ENCODE measurements around the gene RPH3AL. TPM values are rescaled to one million over a fixed set of nuclear protein-coding genes. Genes with fewer than 3 reads are reported as not detected.

RPH3AL gene
- total RNA-seq, 1 donor: 1.5 TPM

DNA sequence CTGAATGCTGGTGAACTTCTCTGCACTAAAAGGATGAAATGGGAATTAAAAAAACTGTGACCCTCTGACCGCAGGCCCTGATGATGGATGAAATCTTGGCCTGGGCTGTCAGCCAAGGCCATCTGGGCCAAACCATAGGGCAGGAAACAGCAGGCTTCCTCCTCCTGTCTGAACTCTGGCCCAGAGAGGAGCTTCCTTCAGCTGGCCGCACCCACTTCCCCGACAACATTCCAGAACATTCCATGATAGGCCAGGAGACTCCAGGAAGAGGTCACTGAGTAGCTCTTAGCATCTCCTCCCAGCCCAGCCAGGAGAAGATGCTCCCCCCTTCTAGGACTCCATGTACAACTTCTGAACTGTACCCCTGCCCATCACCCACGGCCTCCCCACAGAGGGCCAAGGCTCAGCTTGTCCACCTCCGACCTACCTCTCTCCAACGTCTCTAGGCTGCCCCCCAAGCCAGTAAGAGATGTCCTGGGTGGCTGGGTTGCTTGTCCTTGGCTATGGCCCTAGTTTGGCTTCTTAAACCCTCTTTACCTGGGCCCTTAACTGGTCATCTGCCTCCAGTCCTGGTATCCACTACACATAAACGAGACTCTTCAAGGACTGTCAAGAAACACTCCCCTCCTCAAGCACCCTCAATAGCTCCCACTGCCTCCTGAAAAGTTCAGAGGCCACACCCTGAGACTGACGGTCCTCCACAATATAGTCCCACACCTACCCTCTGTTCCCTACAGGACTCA, 1.7 kb downstream of the RPH3AL start:
- H3K4me1 ChIP-seq (ENCODE audit: insufficient read depth, low read length): peaks cover 18% of the 10 kb centered on the region
- no peaks in the 10 kb centered on the region for H3K27me3 ChIP-seq (ENCODE audit: insufficient read depth, low read length)
- H3K9me3 ChIP-seq (ENCODE audit: low read depth, low read length): no peaks in the 10 kb centered on the region
- no peak overlapping the region for H3K4me3 ChIP-seq (ENCODE audit: low read length)

DNA sequence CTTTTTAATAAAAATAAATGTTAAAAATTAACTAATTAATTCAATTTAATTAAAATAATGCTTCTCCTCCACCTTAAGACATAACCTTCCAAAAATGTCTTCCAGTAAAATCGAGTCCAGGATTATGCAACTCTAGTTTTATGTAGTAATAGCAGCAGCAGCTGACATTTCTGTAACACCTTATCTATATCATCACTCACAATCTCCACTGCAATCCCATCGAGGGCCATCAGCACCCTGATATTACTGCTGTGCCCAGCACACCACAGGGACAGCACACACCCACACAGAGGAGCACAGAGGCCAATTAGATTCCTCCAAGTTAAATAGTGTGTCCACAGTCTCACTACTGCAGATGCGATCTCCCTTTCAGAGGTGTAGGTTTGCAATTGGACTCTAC, 2.9 kb downstream of the RPH3AL start:
- Histone ChIP-seq H3K4me3 (ENCODE audit: low read length) (no peak overlapping the region), H3K9me3 (ENCODE audit: low read depth, low read length) (no peaks in the 10 kb centered on the region), H3K4me1 (ENCODE audit: insufficient read depth, low read length) (peaks cover 18% of the 10 kb centered on the region), H3K27me3 (ENCODE audit: insufficient read depth, low read length) (no peaks in the 10 kb centered on the region)

DNA sequence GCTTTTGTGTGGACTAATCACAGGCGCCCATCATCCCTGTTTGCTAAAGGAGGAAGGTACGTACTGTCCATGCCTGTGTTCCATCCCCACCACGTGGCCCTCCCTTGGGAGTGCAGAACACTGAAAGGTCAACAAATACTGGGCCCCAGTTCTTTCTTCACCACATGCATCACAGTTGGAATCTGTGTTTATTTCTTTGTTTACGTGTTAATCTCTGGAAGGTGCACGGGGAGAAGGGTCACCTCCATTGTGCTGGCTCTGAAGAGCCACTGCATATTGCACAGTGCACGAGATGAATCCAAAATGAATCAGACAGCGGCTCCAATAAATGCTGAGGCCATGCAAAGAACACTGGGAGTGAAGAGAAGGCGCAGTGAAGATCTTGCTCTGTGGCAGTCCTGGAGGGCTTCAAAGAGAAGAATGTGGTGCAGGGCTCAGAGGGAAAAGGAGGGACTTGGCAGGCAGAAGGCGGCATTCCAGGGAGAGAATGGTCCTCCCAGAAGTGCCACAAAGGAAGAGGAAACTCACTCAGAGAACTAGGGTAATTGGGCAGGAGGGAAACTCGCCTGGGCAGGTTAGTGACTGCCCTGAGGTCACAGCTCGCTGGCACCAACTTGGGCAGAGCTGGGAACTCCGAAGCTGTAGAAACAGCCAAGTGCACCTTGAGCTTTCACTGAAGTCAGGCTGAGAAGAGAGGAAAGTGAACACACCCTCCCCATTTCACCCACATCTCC, 3.7 kb downstream of the RPH3AL start:
- Histone ChIP-seq H3K27me3 (ENCODE audit: insufficient read depth, low read length) (no peaks in the 10 kb centered on the region), H3K4me1 (ENCODE audit: insufficient read depth, low read length) (peaks cover 18% of the 10 kb centered on the region), H3K4me3 (ENCODE audit: low read length) (no peak overlapping the region), H3K9me3 (ENCODE audit: low read depth, low read length) (no peaks in the 10 kb centered on the region)

DNA sequence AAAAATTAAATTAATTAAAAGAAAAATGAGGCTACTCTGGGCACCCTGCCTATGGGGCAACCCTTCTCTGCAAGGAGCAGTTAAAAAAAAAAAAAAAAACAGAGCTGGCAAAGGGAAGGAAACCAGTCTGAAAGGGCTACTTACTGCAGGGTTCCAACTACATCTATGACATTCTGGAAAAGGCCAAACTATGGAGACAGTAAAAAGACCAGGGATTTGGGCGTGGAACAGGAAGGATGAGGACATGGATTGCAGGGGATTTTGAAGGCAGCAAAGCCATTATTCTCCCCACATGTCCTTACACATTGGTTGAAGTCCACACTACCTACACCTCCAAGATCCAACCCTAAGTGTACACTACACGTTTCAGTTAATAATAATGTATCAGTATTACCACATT, 4.6 kb downstream of the RPH3AL start:
- H3K4me1 ChIP-seq (ENCODE audit: insufficient read depth, low read length): peaks cover 18% of the 10 kb centered on the region
- no peak overlapping the region for H3K4me3 ChIP-seq (ENCODE audit: low read length)
- no peaks in the 10 kb centered on the region for H3K9me3 ChIP-seq (ENCODE audit: low read depth, low read length)

DNA sequence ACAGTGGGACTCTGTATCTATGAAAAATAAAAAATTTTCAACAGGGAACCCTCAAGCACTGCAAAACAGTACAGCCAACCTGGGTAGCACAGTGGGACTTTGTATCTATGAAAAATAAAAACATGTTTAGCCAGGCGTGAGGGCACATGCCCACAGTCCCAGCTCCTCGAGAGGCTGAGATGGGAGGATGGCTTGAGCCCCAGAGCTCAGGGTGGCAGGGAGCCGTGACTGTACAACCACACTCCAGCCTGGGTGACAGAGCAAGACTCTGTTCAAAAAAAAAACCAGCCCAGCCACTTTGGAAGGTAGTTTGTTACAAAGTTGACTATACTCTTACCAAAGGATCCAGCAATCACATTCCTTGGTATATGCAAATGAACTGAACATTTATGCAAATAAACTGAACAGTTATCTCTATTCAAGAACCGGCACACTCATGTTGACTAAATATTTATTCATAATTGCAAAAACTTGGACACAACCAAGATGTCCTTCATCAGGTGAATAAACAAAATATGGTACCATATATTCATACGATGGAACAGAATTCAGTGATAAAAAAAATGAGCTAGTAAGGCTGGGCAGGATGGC, 5.2 kb downstream of the RPH3AL start:
- Histone ChIP-seq H3K4me3 (ENCODE audit: low read length) (no peak overlapping the region), H3K27me3 (ENCODE audit: insufficient read depth, low read length) (no peaks in the 10 kb centered on the region), H3K4me1 (ENCODE audit: insufficient read depth, low read length) (peaks cover 14% of the 10 kb centered on the region), H3K9me3 (ENCODE audit: low read depth, low read length) (no peaks in the 10 kb centered on the region)

More for the DNA sequence above, 4.6 kb downstream of the RPH3AL start:
- no peaks in the 10 kb centered on the region for H3K27me3 ChIP-seq (ENCODE audit: insufficient read depth, low read length)

DNA sequence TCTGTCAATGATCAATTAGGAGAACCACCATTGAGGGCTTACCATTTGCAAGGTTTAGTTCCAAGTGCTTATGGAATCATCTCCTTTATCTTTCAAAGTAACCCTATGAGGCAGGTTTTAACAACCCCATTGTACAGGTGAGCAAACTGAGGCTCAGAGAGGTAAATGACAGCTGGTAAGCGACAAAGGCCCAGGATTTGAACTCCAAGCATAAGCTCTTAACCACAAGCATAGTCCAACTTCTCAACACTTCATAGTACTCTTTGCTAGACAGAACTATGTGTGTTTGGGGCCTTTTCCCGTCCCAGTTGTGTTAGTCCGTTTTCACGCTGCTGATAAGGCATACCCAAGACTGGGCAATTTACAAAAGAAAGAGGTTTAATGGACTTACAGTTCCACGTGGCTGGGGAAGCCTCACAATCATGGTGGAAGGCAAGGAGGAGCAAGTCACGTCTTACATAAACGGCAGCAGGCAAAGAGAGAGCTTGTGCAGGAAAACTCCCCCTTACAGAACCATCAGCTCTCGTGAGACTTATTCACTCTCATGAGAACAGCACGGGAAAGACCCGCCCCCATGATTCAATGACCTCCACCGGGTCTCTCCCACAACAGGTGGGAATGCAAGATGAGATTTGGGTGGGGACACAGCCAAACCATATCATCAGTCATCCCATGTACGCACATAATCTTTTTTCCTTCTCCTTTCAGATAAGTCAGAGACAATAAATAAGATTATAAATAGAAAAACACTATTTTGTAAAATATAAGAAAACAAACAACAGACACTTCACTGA, 6.4 kb downstream of the RPH3AL start:
- H3K4me3 ChIP-seq (ENCODE audit: low read length): no peak overlapping the region
- H3K27me3 ChIP-seq (ENCODE audit: insufficient read depth, low read length): no peaks in the 10 kb centered on the region
- no peaks in the 10 kb centered on the region for H3K9me3 ChIP-seq (ENCODE audit: low read depth, low read length)
- H3K4me1 ChIP-seq (ENCODE audit: insufficient read depth, low read length): peaks cover 12% of the 10 kb centered on the region

DNA sequence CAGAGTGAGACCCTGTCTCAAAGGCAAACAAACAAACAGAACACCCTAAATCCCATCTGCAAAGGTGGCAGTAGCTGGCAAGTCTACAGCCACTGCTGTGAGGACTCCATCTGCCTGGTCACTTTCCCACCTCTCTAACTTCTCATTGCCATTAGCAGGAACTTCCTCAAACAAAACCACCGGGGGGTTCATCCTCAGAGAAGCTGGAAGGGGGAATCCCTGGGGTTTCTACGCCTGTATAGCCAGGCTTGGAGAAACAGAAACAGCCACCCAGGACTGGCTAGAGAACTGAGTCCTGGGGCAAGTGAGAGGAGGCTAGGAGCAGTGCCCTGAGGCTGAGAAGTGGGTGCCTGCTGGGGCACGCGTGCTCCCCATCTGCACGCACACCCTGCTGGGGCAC, 7.3 kb downstream of the RPH3AL start:
- H3K27me3 ChIP-seq (ENCODE audit: insufficient read depth, low read length): no peaks in the 10 kb centered on the region
- H3K4me3 ChIP-seq (ENCODE audit: low read length): no peak overlapping the region
- H3K9me3 ChIP-seq (ENCODE audit: low read depth, low read length): no peaks in the 10 kb centered on the region
- peaks cover 2% of the 10 kb centered on the region for H3K4me1 ChIP-seq (ENCODE audit: insufficient read depth, low read length)

DNA sequence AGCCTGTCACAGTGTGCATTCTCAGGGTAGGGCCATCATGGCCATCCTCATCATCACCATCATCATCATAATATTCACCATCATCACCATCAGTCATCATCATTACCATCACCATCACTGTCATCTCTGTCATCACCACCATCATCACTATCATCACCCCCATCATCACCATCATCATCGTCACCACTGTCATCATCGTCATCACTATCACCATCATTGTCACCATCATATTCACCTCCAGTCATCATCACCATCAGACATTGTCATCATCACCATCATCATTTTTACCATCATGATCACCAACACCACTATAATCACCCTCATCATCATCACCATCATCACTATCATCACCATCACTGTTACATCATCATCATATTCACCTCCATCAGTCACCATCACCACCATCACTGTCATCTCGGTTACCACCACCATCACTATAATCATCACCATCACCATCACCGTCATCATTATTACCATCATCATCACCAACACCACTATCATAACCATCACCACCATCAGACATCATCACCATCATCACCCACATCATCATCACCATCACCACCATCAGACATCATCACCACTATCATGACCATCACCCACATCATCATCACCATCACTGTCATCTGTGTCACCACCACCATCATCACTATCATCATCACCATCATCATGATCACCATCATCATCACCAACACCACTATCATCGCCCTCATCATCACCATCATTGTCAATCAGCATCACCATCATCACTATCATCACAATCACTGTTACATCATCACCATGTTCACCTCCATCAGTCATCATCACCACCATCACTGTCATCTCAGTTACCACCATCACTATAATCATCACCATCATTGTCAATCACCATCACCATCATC, 8.5 kb downstream of the RPH3AL start:
- Histone ChIP-seq H3K27me3 (ENCODE audit: insufficient read depth, low read length) (no peaks in the 10 kb centered on the region), H3K4me1 (ENCODE audit: insufficient read depth, low read length) (no peaks in the 10 kb centered on the region), H3K4me3 (ENCODE audit: low read length) (no peak overlapping the region)

DNA sequence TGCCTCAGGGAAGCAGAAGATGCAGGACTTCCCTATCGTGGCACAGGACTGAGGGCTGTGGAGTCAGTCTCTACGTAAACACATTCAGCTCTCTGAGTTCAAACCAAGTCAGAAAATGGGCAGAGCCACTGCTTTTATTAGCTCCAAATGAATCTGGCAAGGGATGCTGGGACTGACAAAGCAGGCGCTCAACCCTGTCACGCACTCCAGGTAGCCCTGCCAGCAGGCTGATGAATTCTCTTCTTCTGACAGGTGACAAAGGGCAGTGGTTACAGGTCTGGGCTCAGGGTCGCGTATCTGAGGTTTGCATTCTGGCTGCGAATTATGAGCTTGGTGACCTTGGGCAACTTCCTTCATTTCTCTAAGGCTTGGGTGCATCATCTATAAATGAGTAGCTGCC, 9.4 kb downstream of the RPH3AL start:
- no peaks in the 10 kb centered on the region for H3K4me1 ChIP-seq (ENCODE audit: insufficient read depth, low read length)
- no peaks in the 10 kb centered on the region for H3K27me3 ChIP-seq (ENCODE audit: insufficient read depth, low read length)
- no peak overlapping the region for H3K4me3 ChIP-seq (ENCODE audit: low read length)
- H3K9me3 ChIP-seq (ENCODE audit: low read depth, low read length): no peaks in the 10 kb centered on the region

More for the DNA sequence above, 8.5 kb downstream of the RPH3AL start:
- H3K9me3 ChIP-seq (ENCODE audit: low read depth, low read length): no peaks in the 10 kb centered on the region

DNA sequence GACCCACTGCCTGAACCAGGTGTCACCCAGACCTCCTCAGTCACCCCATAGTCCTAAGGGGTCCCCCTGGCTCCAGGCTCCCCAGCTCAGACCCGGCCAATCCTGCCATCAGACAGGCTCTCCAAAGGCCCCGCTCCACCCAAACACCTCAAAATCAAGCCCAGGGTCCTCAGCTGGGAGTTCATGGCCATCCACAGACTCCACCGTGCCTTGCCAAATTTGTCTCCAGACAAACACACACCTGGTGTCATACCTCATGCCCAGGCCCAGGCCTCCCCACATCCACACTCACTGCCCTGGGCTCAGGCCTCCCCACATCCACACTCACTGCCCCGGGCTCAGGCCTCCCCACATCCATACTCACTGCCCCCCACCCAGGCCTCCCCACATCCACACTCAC, 12.5 kb downstream of the RPH3AL start:
- no peak overlapping the region for H3K4me3 ChIP-seq (ENCODE audit: low read length)
- no peaks in the 10 kb centered on the region for H3K9me3 ChIP-seq (ENCODE audit: low read depth, low read length)
- H3K27me3 ChIP-seq (ENCODE audit: insufficient read depth, low read length): no peaks in the 10 kb centered on the region
- H3K4me1 ChIP-seq (ENCODE audit: insufficient read depth, low read length): no peaks in the 10 kb centered on the region

DNA sequence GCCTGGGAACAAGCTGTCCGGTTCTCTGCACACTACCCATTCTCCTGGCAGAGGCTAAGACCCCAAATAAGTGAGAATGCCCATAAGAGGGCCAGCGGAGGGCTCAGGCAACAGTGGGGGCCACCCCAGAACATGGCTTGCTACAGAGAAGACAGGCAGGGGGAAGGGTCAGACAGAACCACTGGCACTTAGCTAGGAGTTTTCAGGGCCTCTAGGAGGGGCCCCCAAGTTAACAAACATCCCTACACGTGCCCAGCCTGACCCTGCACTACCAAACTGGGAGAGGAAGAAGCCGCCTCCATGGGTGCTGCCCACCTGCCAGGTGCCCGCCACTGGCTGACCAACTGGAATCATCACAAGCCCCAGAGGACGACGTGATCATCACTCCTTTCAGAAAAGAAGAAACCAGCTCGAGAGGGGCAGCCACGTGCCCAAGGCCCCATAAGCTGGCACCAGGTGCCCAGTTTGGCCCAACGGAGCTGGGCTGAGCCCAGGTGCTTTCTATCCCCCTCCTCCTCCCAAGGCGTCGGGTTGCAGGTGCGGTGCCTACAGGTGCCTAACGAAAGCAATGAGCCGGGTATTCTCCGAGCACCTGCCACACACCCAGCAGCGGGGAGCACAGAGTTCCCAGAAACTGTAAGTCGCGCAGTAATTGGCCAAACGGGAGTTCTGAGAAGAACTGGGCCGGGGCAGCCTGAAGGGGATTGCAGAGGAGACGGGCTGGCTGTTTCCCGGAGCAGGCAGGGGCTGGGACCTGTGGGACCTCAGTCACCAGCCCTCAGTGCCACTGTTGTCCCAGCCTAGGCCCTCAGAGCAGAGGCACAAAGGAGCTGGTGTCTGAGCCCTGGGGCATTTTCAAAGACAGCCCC, 13.2 kb downstream of the RPH3AL start:
- Histone ChIP-seq H3K9me3 (ENCODE audit: low read depth, low read length) (no peaks in the 10 kb centered on the region), H3K4me1 (ENCODE audit: insufficient read depth, low read length) (no peaks in the 10 kb centered on the region), H3K27me3 (ENCODE audit: insufficient read depth, low read length) (no peaks in the 10 kb centered on the region), H3K4me3 (ENCODE audit: low read length) (no peak overlapping the region)

DNA sequence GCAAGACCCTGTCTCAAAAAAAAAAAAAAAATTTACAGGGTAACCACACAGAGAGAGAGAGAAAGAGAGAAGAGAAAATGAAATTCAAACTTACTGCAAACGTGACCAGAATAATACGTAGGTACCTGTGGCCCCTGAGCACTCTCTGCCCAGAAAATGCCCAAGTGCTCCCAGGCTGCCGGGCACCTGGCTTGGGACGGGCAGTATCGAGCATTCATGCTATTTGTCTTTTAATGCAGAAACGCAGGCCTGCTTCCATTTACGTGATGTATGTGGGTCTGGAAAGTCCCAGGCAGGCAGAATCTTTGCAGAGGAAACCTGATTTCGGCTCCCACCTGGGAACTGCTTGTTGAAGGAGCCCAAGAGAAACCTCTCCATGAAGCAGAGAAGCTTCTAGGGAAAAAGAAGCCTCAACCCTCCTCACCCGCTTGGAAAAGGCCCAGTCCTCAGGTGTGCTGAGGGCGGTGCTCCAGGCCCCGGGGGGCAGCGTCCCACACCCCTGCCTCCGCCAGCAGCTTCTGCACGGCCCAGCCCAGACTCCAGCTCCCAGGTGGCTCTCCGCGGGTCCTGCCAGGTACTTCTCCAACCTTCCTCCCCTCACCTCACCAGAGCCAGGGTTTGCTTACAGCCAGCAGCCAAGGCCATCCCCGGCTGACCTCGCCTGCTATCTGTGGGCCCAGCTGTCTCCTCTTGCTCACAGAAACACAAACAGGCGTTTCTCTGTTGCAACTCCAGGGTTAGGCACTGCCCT, 14.0 kb downstream of the RPH3AL start:
- Histone ChIP-seq H3K4me3 (ENCODE audit: low read length) (no peak overlapping the region), H3K4me1 (ENCODE audit: insufficient read depth, low read length) (no peaks in the 10 kb centered on the region), H3K9me3 (ENCODE audit: low read depth, low read length) (no peaks in the 10 kb centered on the region), H3K27me3 (ENCODE audit: insufficient read depth, low read length) (peaks cover 4% of the 10 kb centered on the region)

DNA sequence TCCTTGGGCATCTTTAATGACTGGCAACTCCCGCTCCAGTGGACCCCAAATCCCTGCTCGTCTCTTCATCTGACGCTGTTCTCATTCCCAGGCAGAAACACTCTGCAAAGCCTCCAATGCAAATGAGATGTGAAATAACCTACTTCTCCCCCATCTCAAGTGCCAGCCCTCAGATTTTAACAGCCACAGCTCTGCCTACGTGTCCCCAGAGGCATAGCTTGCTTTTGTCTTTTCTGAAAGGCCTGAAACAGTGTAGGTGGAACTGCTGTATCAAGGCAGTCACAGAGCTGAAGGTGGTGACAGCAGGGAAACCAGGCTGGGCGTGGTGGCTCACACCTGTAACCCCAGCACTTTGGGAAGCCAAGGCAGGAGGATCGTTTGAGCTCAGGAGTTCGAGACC, 14.7 kb downstream of the RPH3AL start:
- H3K4me1 ChIP-seq (ENCODE audit: insufficient read depth, low read length): no peaks in the 10 kb centered on the region

More for the DNA sequence above, 14.7 kb downstream of the RPH3AL start:
- H3K9me3 ChIP-seq (ENCODE audit: low read depth, low read length): no peaks in the 10 kb centered on the region
- H3K4me3 ChIP-seq (ENCODE audit: low read length): no peak overlapping the region
- peaks cover 4% of the 10 kb centered on the region for H3K27me3 ChIP-seq (ENCODE audit: insufficient read depth, low read length)

Measured in mononuclear cell (primary cell).